CD4-positive, alpha-beta T cell treated with Interleukin-15 for 4 hours (primary cell): Measurements from ENCODE around the gene WDR90.

Experiments
- DNase-seq: peaks from one replicate; pipeline ENCODE4 v3.0.0-alpha.2; 2020; ENCODE audit warnings: low spot score

The WDR90 gene

GRCh38 chr16:660459-661183 is 11.5 kb downstream of the WDR90 start:
- DNase-seq = peak; percentile 64

- DNase-seq = no peak
Observed at GRCh38 chr16:661184-661821, 12.1 kb downstream of the WDR90 start.

- DNase-seq = no peak
Observed at GRCh38 chr16:662095-662494, 12.9 kb downstream of the WDR90 start.

DNA sequence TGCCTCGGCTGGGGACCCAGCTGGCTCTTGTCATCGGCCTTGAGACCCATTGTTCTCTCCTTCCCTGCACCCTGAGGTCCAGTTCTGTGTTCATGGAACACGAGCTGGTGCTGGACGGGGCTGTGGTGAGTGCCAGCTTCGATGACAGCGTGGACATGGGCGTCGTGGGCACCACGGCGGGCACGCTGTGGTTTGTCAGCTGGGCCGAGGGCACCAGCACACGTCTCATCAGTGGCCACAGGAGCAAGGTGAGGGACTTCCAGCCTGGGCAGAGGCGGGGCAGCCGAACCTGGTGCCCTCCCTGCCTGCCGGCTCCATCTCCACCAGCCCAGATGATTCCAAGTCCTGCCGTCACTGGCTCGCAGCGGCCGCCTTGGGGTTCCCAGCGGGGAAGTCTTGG is 13.4 kb downstream of the WDR90 start:
- no peak for DNase-seq

DNA sequence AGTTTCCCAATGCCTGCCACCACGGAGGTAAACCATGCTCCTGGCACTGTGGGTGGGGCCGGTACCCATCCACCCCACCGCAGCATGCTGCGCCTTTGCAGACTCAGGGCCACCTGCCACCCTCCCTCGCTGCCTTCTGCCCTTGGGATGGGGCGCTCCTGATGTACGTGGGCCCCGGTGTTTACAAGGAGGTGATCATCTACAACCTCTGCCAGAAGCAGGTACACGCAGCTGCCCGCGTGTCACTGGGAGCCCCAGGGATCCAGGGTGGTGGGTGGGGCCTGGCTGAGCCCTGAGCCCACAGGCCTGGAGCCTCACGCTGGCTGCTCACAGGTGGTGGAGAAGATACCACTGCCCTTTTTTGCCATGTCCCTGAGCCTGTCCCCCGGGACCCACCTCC is 17.4 kb downstream of the WDR90 start:
- DNase-seq = no peak

GRCh38 chr16:667113-667779 is 18.1 kb downstream of the WDR90 start:
- no peak for DNase-seq

DNA sequence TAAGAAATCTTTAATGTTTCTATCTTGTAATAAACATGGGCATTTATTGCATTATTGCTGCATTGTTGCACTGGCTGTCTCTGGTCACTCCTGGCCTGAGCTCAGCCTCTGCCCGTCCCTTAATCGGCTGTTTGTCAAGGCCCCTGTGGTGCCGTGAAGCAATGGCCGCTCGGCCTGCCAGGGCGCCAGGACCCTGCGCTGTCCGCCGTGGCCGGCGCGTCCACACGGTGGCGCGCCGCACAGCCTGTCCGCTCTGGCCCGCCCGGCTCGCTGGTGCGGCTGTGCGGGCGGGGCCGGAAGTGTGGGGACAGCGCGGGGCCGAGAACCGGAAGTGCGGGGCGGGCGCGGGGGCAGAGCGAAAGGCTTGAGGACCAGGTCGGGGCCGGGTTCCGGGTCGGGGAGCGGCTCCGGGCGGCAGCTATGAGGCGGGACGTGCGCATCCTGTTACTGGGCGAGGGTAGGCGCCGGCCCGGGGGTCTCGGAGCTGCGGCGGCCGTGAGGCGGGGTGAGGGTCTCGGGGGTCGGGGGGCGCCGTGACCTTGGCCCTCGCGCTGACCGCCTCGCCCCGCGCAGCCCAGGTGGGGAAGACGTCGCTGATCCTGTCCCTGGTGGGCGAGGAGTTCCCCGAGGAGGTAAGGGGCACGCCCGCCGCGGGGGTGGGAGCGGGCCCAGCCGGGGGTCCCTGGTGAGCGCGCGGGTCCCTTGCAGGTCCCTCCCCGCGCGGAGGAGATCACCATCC is 18.8 kb downstream of the WDR90 start, which contains the start of gene RHOT2:
TSS of gene RHOT2 (plus strand) at position 353 of the 739 bp plus-strand sequence. CDS start at position 421, 68 bp downstream.
- peak; percentile 92 for DNase-seq

DNA sequence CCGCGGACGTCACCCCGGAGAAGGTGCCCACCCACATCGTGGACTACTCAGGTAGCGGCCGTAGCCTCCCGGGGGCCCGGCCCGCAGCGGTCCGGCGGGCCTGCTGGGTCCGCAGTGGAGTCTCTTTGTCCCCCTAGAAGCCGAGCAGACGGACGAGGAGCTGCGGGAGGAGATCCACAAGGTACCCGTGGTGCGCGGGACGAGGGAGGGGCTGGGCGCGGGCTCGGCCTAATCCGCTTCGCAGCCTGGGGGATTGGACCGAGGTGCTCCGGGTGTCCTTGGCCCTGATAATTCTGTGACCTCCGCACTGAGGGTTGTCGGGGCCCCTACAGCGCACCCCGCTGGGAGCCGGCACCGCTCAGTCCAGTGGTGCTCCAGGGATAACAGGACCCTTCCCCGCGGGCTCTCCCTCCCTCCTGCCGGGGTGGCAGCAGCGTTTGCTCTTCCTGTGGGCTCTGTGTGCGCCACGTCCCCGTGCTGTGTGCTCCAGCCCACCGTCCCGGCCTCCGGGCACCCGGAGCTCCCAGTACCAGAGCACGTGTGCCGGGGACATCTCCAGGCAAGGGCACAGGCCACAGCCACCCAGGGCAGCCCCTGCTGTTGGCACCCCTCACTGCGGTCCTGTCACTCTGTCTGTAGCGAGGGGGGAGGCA is 19.5 kb downstream of the WDR90 start:
- DNase-seq = no peak

DNA sequence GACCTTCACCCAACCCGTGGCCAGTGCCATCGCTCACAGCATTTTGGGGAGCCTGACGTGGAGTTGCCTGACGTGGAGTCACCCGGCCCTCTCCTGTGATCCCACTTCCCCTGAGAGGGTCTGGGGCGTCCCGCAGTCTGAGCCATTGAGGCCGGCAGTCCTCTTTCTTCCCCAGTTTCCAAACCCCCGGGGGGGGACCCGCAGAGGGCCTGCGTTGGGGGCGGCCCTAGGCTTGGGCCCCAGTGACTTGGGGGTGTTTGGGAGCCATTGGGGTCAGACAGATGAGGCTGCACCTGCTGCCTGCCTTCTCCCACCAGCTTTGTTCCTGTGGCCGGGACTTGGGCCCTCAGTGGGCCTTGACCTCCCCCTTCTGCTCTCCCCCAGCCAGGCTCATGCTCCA is 20.5 kb downstream of the WDR90 start:
- DNase-seq = no peak

- no peak for DNase-seq
Observed at GRCh38 chr16:670485-671352, 21.6 kb downstream of the WDR90 start.

- DNase-seq = no peak
Observed at GRCh38 chr16:671353-672131, 22.4 kb downstream of the WDR90 start.

DNA sequence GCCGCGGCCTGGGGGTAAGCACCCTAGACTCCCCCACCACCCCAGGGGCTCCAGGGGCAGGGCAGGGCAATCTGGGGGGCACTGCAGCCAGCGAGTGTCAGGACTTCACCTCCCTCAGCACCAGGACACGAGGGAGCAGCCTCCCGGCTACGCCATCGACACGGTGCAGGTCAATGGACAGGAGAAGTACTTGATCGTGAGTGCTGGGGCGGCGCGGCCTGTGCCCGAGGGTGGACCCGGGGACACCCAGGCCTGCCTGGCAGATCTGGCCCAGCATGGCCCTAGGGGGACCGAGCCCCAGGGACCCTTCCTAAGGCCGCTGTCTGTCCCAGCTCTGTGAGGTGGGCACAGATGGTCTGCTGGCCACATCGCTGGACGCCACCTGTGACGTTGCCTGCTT is 23.2 kb downstream of the WDR90 start:
- no peak for DNase-seq

- no peak for DNase-seq
Observed at GRCh38 chr16:672851-673250, 23.7 kb downstream of the WDR90 start.

- DNase-seq = no peak
Observed at GRCh38 chr16:673399-673991, 24.3 kb downstream of the WDR90 start.

GRCh38 chr16:674214-674881 is 25.2 kb downstream of the WDR90 start:
- DNase-seq = no peak

GRCh38 chr16:674968-675883 is 26.1 kb downstream of the WDR90 start, which contains the start of gene RHBDL1:
Gene RHBDL1 (plus strand): TSS chr16:675671. CDS start chr16:675791, 120 bp downstream.
- no peak for DNase-seq

DNA sequence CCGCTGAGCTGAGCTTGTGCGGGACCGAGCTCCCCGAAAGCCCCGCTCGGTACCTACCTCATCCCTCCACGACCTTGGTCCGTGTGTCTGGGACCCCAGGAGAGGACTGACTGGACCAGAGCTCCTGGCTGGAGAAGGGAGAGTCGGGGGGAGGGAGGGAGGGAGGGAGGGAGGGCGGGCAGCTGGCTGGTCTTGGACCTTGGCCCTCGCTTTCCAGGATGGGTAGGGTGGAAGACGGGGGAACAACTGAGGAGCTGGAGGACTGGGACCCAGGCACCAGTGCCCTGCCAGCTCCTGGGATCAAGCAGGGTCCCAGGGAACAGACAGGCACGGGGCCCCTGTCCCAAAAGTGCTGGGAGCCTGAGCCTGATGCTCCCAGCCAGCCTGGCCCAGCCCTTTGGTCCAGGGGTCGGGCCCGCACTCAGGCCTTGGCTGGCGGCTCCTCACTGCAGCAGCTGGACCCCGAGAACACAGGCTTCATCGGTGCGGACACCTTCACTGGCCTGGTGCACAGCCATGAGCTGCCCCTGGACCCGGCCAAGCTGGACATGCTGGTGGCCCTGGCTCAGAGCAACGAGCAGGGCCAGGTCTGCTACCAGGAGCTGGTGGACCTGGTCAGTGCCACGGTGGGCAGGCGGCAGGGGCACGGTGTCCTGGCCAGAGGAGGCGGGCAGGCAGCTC is 26.9 kb downstream of the WDR90 start:
- DNase-seq = no peak

GRCh38 chr16:676565-676902 is 27.4 kb downstream of the WDR90 start:
- DNase-seq = no peak
